Measurements from ENCODE around the gene DTHD1.

The DTHD1 gene

DNA sequence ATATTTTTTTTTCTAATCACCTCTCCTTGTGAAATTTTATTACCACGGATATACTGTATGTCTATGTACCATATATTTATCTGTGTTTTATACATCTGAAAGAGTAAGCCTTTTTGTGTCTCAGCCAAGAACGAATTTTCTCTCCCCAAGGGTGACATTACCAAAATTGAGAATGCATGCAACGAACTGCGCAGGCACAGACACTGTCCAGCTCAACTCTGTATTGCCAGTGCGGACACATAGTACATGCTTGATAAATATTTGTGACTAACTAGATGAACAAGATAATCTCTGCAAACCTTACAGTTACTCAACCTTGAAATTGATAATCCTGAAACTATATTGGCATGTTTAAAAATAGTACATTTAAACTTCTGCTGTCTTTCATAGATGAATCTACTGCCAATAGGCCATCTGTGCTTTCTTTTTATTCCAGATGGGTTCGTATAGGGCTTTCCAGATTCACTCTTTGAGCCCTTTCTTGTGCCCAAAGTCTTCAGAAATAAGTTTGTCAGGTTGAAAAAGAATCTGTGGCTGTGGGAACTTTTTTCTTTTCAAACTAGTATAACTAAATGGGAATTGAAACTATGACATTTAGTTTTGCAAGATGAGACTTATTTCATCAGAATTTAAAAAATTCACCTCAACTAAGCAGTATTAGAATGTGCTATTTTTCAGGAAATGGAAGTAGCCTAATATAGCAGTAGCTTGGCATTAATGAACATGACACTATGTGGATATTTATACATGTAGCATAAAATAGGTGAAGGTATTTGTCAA lies 38.9 kb downstream of the DTHD1 start:
- Histone ChIP-seq H3K27ac (ENCODE audit: low read length) (no peak overlapping the region), H3K27me3 (ENCODE audit: low read depth, low read length) (no peaks in the 10 kb centered on the region), H3K4me3 (ENCODE audit: low read depth in 1 of 2, low read length in 2 of 2) (no peak overlapping the region), H3K9me3 (ENCODE audit: control insufficient read depth in 1 of 2, low read length in 2 of 2) (no peaks in the 10 kb centered on the region), H3K36me3 (ENCODE audit: control insufficient read depth in 1 of 2, insufficient read depth in 2 of 2, low read length in 2 of 2) (no peaks in the 10 kb centered on the region), H3K4me1 (ENCODE audit: control insufficient read depth in 1 of 2, insufficient read depth in 2 of 2, low read length in 2 of 2) (no peaks in the 10 kb centered on the region)

DNA sequence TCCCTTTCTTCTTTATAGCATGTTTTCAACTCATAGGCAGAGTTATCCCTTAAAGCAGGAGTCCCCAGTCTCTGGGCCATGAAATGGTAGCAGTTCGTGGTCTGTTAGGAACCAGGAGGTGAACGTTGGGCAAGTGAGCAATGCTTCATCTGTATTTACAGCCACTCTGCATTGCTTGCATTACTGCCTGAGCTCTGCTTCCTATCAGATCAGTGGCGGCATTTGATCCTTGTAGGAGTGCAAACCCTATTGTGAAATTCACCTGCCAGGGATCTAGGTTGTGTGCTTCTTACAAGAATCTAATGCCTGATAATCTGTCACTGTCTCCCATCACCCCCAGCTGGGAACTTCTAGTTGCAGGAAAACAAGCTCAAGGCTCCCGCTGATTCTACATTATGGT lies 39.8 kb downstream of the DTHD1 start:
- H3K27me3 ChIP-seq (ENCODE audit: low read depth, low read length): no peaks in the 10 kb centered on the region
- no peaks in the 10 kb centered on the region for H3K9me3 ChIP-seq (ENCODE audit: control insufficient read depth in 1 of 2, low read length in 2 of 2)
- no peaks in the 10 kb centered on the region for H3K36me3 ChIP-seq (ENCODE audit: control insufficient read depth in 1 of 2, insufficient read depth in 2 of 2, low read length in 2 of 2)
- no peak overlapping the region for H3K27ac ChIP-seq (ENCODE audit: low read length)
- no peak overlapping the region for H3K4me3 ChIP-seq (ENCODE audit: low read depth in 1 of 2, low read length in 2 of 2)
- no peaks in the 10 kb centered on the region for H3K4me1 ChIP-seq (ENCODE audit: control insufficient read depth in 1 of 2, insufficient read depth in 2 of 2, low read length in 2 of 2)

DNA sequence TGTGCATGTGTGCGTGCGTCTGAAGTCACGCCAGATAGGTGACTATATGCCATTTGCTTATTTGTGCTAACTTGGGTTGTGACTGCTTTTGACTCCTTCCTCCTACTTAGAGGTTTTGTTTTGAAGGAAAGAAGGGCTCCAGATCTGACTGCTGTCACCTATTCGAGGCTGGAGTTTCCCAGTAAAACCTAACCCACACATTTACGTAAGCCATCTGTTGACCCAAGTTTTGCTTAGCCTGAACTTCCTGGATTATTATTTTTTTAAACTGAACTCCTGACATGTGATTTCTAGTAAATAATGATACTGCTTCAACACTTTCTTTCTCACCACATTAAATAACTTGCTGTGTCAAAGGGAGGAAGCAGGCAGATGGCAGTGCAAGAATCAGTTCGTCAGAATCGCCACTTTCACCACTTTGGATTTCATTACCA lies 41.5 kb downstream of the DTHD1 start:
- Histone ChIP-seq H3K27me3 (ENCODE audit: low read depth, low read length) (no peaks in the 10 kb centered on the region), H3K27ac (ENCODE audit: low read length) (no peak overlapping the region), H3K4me3 (ENCODE audit: low read depth in 1 of 2, low read length in 2 of 2) (no peak overlapping the region), H3K9me3 (ENCODE audit: control insufficient read depth in 1 of 2, low read length in 2 of 2) (no peaks in the 10 kb centered on the region), H3K36me3 (ENCODE audit: control insufficient read depth in 1 of 2, insufficient read depth in 2 of 2, low read length in 2 of 2) (no peaks in the 10 kb centered on the region), H3K4me1 (ENCODE audit: control insufficient read depth in 1 of 2, insufficient read depth in 2 of 2, low read length in 2 of 2) (no peaks in the 10 kb centered on the region)

DNA sequence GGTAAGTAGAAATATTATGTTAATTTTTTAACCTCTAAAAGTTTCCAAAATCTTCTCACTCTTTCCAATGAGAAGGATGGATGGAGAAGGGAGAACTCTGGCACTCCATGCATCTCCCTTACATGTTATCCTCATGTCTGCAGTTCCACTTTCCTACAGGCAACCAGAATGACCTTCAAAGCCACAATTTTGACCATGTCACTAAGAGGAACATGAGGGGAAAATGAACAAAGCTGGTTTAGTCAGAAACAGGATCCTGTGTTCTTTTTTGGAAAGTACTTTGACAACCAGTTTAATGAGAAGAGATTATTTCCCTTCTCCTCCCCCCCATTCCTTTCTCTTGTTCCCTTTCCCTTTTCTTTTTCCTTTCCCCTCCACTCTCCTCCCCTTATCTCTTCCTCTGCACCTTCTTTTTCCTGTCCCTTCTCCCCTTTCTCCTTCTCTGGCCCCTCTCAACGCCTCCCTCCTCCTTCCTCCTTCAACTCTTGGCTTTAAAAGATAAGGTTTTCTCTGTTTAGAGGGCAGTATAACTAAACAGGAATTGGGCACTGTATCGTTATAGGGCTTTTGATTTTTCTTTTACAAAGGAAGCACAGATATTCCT lies 42.5 kb downstream of the DTHD1 start:
- no peaks in the 10 kb centered on the region for H3K27me3 ChIP-seq (ENCODE audit: low read depth, low read length)
- no peak overlapping the region for H3K4me3 ChIP-seq (ENCODE audit: low read depth in 1 of 2, low read length in 2 of 2)
- H3K36me3 ChIP-seq (ENCODE audit: control insufficient read depth in 1 of 2, insufficient read depth in 2 of 2, low read length in 2 of 2): no peaks in the 10 kb centered on the region
- no peaks in the 10 kb centered on the region for H3K4me1 ChIP-seq (ENCODE audit: control insufficient read depth in 1 of 2, insufficient read depth in 2 of 2, low read length in 2 of 2)
- no peak overlapping the region for H3K27ac ChIP-seq (ENCODE audit: low read length)
- H3K9me3 ChIP-seq (ENCODE audit: control insufficient read depth in 1 of 2, low read length in 2 of 2): no peaks in the 10 kb centered on the region

DNA sequence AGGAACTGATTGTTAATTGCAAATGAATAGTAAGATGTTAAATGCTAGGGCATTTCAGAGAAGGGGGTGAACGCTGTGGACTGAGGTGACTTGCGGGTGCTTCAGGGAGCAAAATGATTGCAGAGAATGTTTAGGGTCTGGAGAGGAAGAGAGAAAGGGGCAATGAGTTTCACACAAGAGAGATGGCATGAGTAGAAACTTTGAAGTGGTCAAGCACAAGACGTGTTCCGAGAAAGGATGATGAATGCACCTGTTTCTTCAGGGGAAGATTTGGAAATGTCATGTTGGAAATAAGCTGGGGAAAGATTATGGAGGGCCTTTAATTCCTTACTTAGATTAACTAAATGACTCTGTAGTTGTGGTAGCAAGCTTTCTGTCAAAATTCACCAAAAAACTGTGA lies 43.4 kb downstream of the DTHD1 start:
- Histone ChIP-seq H3K9me3 (ENCODE audit: control insufficient read depth in 1 of 2, low read length in 2 of 2) (no peaks in the 10 kb centered on the region), H3K27me3 (ENCODE audit: low read depth, low read length) (no peaks in the 10 kb centered on the region)

DNA sequence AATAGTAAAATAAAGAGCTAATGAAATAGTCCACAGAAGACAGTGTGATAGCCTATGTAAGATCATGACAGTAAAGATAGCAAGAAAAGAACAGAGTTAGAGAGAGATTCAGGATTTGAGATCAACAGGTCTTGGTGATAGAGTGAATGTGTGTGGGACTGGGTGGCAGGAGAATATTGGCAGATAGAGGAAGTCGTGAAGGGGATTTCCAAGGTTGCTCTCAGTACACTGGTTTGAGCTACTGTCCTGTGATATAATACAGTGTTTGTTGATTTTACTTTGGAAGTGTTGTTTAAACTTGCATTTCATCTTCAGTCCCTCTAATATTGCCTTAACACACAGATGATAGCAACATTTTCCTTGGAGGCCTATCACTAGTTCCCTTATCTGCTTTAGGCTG lies 44.1 kb downstream of the DTHD1 start:
- H3K4me3 ChIP-seq (ENCODE audit: low read depth in 1 of 2, low read length in 2 of 2): no peak overlapping the region
- no peaks in the 10 kb centered on the region for H3K4me1 ChIP-seq (ENCODE audit: control insufficient read depth in 1 of 2, insufficient read depth in 2 of 2, low read length in 2 of 2)
- no peaks in the 10 kb centered on the region for H3K36me3 ChIP-seq (ENCODE audit: control insufficient read depth in 1 of 2, insufficient read depth in 2 of 2, low read length in 2 of 2)
- no peaks in the 10 kb centered on the region for H3K27me3 ChIP-seq (ENCODE audit: low read depth, low read length)
- no peaks in the 10 kb centered on the region for H3K9me3 ChIP-seq (ENCODE audit: control insufficient read depth in 1 of 2, low read length in 2 of 2)
- H3K27ac ChIP-seq (ENCODE audit: low read length): no peak overlapping the region

More for the DNA sequence above, 43.4 kb downstream of the DTHD1 start:
- Histone ChIP-seq H3K4me3 (ENCODE audit: low read depth in 1 of 2, low read length in 2 of 2) (no peak overlapping the region), H3K36me3 (ENCODE audit: control insufficient read depth in 1 of 2, insufficient read depth in 2 of 2, low read length in 2 of 2) (no peaks in the 10 kb centered on the region), H3K27ac (ENCODE audit: low read length) (no peak overlapping the region), H3K4me1 (ENCODE audit: control insufficient read depth in 1 of 2, insufficient read depth in 2 of 2, low read length in 2 of 2) (no peaks in the 10 kb centered on the region)

DNA sequence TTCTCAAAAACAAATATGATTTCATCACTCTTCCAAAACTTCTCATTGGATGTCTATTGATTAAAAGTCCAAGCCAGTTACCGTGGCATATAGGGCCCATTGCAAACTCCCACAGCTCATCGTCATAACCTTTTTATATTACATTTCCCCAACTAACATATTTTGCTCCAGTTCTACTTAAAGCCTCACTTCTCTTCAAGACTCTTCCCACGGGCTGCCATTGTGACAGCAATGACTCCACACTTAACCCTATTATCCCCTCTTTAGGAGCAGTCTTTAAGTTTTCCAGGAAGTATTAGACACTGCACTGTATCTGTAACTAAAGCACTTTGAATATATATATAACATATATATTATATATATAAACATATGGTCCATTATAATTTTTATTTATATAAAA lies 44.5 kb downstream of the DTHD1 start:
- H3K9me3 ChIP-seq (ENCODE audit: control insufficient read depth in 1 of 2, low read length in 2 of 2): no peaks in the 10 kb centered on the region
- no peaks in the 10 kb centered on the region for H3K4me1 ChIP-seq (ENCODE audit: control insufficient read depth in 1 of 2, insufficient read depth in 2 of 2, low read length in 2 of 2)
- no peaks in the 10 kb centered on the region for H3K27me3 ChIP-seq (ENCODE audit: low read depth, low read length)
- H3K27ac ChIP-seq (ENCODE audit: low read length): no peak overlapping the region
- no peak overlapping the region for H3K4me3 ChIP-seq (ENCODE audit: low read depth in 1 of 2, low read length in 2 of 2)
- no peaks in the 10 kb centered on the region for H3K36me3 ChIP-seq (ENCODE audit: control insufficient read depth in 1 of 2, insufficient read depth in 2 of 2, low read length in 2 of 2)

DNA sequence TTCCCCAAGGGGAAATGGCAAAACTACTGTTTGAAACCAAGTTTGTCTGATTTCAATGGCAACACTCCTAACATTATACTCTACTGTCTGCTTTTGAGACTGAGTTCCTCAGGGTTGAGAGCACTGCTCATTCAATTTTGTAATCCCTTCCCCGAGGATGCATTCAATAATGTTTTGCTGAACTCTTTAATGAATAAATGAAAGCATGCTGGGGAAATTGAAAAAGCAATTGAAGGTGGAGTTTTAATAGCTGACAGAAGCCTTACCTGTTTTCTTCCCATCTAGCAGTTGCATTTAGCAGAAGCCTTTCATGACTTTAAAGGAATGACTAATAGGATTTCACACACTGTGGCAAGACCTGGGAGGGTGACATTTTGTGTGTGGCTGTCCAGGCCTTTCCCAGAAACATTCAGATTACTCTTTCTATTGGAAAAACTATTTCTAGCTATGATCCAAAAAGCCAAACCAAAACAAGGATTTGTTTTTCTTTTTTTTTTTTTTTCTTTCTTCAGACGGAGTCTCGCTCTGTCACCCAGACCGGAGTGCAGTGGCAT lies 45.1 kb downstream of the DTHD1 start:
- no peaks in the 10 kb centered on the region for H3K9me3 ChIP-seq (ENCODE audit: control insufficient read depth in 1 of 2, low read length in 2 of 2)
- no peaks in the 10 kb centered on the region for H3K36me3 ChIP-seq (ENCODE audit: control insufficient read depth in 1 of 2, insufficient read depth in 2 of 2, low read length in 2 of 2)
- no peaks in the 10 kb centered on the region for H3K4me1 ChIP-seq (ENCODE audit: control insufficient read depth in 1 of 2, insufficient read depth in 2 of 2, low read length in 2 of 2)
- H3K27me3 ChIP-seq (ENCODE audit: low read depth, low read length): no peaks in the 10 kb centered on the region
- no peak overlapping the region for H3K27ac ChIP-seq (ENCODE audit: low read length)
- H3K4me3 ChIP-seq (ENCODE audit: low read depth in 1 of 2, low read length in 2 of 2): no peak overlapping the region

DNA sequence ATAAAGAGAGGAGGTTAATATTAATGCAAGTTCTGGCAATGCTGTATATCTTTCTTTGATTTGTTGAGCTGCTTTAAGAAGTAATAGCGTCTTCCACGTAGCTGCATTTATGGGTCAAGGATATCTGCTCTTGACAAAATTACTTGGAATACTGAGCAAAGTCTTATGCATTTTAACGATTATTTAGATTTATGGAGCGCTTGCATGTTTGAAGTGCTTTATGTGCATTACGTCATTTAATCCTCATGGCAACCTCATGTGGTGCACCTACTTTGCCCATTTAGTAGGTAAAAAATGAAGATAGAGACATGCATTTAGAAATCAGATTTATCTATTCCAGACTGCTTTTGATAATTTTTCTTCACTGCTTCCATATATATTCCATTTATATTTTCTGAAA lies 46.0 kb downstream of the DTHD1 start:
- H3K27ac ChIP-seq (ENCODE audit: low read length): no peak overlapping the region
- no peaks in the 10 kb centered on the region for H3K4me1 ChIP-seq (ENCODE audit: control insufficient read depth in 1 of 2, insufficient read depth in 2 of 2, low read length in 2 of 2)
- no peaks in the 10 kb centered on the region for H3K27me3 ChIP-seq (ENCODE audit: low read depth, low read length)
- no peak overlapping the region for H3K4me3 ChIP-seq (ENCODE audit: low read depth in 1 of 2, low read length in 2 of 2)
- no peaks in the 10 kb centered on the region for H3K9me3 ChIP-seq (ENCODE audit: control insufficient read depth in 1 of 2, low read length in 2 of 2)
- H3K36me3 ChIP-seq (ENCODE audit: control insufficient read depth in 1 of 2, insufficient read depth in 2 of 2, low read length in 2 of 2): no peaks in the 10 kb centered on the region

DNA sequence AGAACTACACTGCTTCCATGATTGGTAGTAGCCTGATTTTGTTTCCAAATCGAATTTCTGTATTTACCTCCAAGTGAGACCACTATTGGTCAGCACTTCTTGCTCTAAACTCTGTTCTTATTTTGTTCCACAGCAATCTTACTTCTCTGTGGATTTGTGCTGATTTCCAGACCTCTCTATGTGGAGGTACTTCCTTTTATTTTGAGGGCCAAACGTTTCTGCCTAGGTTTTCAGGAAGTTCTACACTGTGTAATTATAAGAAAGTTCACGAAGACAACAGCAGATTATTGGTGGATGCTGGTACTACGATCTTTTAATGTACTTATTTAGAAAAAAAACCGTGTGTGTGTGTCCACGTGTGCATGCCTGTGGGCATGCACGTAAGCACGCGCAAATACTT lies 46.7 kb downstream of the DTHD1 start:
- Histone ChIP-seq H3K4me1 (ENCODE audit: control insufficient read depth in 1 of 2, insufficient read depth in 2 of 2, low read length in 2 of 2) (no peaks in the 10 kb centered on the region), H3K9me3 (ENCODE audit: control insufficient read depth in 1 of 2, low read length in 2 of 2) (no peaks in the 10 kb centered on the region), H3K27ac (ENCODE audit: low read length) (no peak overlapping the region), H3K27me3 (ENCODE audit: low read depth, low read length) (no peaks in the 10 kb centered on the region), H3K36me3 (ENCODE audit: control insufficient read depth in 1 of 2, insufficient read depth in 2 of 2, low read length in 2 of 2) (no peaks in the 10 kb centered on the region), H3K4me3 (ENCODE audit: low read depth in 1 of 2, low read length in 2 of 2) (no peak overlapping the region)

DNA sequence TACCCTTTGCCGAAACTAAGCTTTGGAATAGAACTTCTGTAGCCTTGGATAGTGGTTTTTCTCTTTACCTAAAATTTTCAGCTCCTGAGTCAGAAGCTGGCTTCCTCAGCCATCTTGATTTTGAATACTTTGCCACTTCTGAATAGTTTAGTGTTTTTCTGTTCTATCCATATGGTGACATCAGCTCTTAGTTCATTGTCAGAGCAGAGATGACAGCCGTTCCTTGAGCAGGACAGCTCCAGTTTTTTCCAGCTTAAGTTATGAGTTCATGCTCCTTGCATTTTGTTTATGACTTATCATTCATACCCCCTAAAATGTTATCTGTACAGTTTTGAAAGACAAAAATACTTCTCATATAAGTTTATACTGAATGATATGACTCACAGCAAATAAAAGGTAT lies 47.8 kb downstream of the DTHD1 start:
- Histone ChIP-seq H3K36me3 (ENCODE audit: control insufficient read depth in 1 of 2, insufficient read depth in 2 of 2, low read length in 2 of 2) (no peaks in the 10 kb centered on the region), H3K9me3 (ENCODE audit: control insufficient read depth in 1 of 2, low read length in 2 of 2) (no peaks in the 10 kb centered on the region), H3K4me3 (ENCODE audit: low read depth in 1 of 2, low read length in 2 of 2) (no peak overlapping the region), H3K4me1 (ENCODE audit: control insufficient read depth in 1 of 2, insufficient read depth in 2 of 2, low read length in 2 of 2) (no peaks in the 10 kb centered on the region), H3K27me3 (ENCODE audit: low read depth, low read length) (no peaks in the 10 kb centered on the region), H3K27ac (ENCODE audit: low read length) (no peak overlapping the region)
